Astrocyte of the spinal cord (primary cell): ENCODE measurements around the gene SRSF7.

Experiments used
- DNase-seq: peaks from one replicate; pipeline ENCODE4 v3.0.0; 2011; ENCODE audit warnings: low read depth, low spot score
- H3K4me3 ChIP-seq: 2 replicates; pipeline ENCODE4 v1.5.1; 2011; ENCODE audit warnings: low read depth, mild to moderate bottlenecking, low read length, moderate library complexity
- in situ Hi-C: cut with HindIII; loops from 2 replicates; pipeline ENCODE4 v1.10.0; 2017; ENCODE audit warnings: low sequenced_read_pairs
- TF ChIP-seq, protein P1 (sequence below): IDR thresholded peaks from 2 replicates; pipeline ENCODE4 v1.5.1; 2012; ENCODE audit warnings: low read depth, mild to moderate bottlenecking, low read length, inconsistent platforms

Gene SRSF7

DNA sequence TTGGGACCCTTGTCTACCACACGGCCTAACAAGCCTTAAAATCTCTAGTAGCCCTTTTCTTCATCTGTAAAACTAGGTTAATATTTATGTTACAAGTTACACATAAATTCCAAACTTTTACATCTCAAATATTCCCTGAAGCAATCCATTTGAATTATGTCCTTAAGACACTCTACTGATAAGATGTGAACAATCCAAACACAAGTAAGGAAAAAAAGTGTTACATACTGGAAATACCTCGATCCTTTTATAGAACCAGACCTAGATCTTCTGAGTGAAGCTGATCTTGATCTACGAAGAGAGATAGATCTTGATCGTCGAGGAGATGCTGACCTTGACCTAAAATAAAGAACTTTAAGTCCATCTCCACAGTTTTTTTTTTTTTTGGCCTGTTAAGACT, 3.3 kb downstream of the SRSF7 start:
- TF ChIP-seq, protein P1, sequence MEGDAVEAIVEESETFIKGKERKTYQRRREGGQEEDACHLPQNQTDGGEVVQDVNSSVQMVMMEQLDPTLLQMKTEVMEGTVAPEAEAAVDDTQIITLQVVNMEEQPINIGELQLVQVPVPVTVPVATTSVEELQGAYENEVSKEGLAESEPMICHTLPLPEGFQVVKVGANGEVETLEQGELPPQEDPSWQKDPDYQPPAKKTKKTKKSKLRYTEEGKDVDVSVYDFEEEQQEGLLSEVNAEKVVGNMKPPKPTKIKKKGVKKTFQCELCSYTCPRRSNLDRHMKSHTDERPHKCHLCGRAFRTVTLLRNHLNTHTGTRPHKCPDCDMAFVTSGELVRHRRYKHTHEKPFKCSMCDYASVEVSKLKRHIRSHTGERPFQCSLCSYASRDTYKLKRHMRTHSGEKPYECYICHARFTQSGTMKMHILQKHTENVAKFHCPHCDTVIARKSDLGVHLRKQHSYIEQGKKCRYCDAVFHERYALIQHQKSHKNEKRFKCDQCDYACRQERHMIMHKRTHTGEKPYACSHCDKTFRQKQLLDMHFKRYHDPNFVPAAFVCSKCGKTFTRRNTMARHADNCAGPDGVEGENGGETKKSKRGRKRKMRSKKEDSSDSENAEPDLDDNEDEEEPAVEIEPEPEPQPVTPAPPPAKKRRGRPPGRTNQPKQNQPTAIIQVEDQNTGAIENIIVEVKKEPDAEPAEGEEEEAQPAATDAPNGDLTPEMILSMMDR: no peak
- H3K4me3 ChIP-seq: no peak overlapping the region
- in situ Hi-C loops: no loop called here
- no peak for DNase-seq

DNA sequence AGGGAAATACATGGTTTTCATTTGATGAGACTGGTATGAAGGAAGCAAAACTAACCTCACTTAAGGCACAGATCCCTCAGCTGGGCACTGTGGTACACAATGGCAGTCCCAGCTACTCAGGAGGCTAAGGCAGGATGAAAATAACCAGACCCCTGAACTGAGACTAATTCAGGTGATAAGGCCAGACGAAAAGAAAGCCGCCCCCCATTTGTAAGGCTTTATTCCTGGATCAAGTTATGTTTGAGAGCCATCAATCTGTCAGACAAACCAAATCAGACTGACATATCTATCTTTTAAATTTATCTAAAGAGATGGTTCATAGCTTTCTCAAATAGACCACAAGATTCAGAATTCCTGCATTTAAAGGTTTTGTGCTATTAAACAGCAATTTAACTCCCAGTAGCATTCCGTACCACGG, 4.1 kb downstream of the SRSF7 start:
- in situ Hi-C loops: no loop called here
- DNase-seq: no peak
- TF ChIP-seq, protein P1: no peak
- no peak overlapping the region for H3K4me3 ChIP-seq

DNA sequence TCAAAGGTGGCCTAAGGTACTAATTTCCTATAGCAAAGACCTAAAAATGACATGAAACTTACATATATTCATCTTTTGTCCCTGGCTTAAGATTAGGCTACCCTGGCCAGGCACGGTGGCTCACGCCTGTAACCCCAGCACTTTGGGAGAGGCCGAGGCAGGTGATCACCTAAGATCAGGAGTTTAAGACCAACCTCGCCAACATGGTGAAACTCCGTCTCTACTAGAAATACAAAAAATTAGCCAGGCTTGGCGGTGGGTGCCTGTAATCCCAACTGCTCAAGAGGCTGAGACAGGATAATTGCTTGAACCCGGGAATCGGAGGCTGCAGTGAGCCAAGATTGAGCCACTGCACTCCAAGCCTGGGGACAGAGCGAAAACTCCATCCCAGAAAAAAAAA, 5.9 kb downstream of the SRSF7 start:
- DNase-seq: no peak
- in situ Hi-C loops: no loop called here

DNA sequence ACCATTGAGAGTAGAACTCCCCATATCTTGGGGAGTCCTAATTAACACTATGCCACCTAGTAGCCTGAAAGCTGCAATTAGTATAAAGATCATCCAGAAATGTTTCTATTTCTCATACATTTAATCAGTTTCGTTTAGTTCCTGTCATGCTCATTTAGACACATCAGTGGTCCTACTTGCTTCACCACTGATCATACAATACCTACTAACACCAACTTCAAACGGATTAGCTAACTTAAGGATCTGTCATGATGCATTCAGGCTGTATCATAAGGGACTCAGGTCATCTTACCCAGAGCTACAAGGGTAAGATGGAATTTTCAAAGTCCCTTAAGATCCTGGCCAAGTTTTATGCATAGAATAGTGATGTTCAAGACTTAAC, 6.8 kb downstream of the SRSF7 start:
- H3K4me3 ChIP-seq: no peak overlapping the region
- DNase-seq: no peak
- in situ Hi-C loops: no loop called here
- TF ChIP-seq, protein P1: no peak

More for the DNA sequence above, 5.9 kb downstream of the SRSF7 start:
- H3K4me3 ChIP-seq: no peak overlapping the region
- TF ChIP-seq, protein P1: no peak

DNA sequence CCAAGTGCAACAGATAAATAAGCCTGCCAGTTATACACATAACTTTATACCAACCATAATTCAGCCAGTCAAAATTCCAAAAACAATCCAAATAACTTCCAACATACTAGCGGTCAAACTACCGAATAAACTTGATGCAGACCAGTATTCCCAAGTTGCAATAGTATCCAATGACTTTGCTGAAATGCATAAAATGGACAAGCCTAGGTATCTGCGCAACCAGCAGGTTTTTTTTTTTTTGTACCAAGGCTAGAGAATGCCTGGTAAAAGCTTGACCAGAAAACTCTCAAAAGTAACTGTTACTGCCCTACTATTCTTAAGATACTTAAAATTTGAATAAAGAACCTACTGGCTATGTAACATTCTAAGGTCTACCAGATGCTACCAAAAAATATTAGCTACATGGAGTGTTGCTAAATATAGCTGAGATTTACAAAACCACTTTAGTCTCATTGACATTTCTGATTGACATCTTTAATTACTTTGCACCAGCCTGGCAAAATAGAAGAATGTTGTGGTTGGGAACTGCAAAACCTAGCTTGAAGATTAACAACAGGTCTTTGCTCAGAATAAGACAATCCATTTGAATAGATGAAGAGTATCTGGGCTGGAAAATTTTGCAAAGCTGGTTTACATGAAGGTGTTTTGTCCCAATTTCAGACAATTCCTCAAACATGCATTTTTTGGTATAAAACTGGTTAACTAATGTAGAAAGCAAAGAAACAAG, 7.3 kb downstream of the SRSF7 start:
- DNase-seq: no peak
- no peak overlapping the region for H3K4me3 ChIP-seq
- TF ChIP-seq, protein P1: no peak
- in situ Hi-C loops: no loop called here

DNA sequence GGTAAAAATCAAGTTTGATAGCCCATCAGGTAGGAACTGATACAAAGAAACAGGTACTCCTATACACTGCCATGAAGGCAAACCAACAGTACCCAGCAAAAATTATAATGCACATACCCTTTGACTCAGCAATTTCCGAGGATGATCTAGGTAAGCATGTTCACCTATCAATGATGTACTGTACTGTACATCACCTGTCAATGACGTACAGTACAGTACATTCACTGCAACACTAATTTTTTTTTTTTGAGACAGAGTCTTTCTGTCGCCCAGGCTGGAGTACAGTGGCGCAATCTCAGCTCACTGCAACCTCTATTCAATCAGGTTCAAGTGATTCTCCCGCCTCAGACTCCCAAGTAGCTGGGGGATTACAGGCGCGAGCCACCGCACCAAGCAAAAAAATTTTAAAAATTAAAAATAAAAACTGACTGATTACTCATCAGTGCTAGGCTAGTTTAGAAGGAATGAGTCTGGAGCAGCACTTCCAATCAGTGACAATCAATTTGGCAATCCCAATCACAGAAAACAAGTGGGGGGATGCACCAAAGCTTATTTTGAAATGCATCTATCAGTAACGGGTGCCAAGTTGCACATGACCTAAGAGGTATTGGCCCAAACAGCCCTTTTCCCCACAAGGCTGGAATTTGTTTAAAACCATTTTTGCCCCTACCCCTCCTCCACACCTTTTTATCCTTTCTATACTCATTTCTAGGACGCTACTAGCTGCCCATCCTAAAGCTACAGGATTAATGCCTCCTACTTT, 8.2 kb downstream of the SRSF7 start:
- in situ Hi-C loops: no loop called here
- H3K4me3 ChIP-seq: no peak overlapping the region
- TF ChIP-seq, protein P1: no peak
- no peak for DNase-seq
